HG03354 (cell line): ENCODE data around the gene ZNF771.
A peak's percentile ranks its signal among the peaks of the same experiment; 100 is the strongest.

Source experiments
- ATAC-seq: cut with Tn5 transposase; IDR thresholded peaks from one replicate; pipeline ENCODE4 v1.9.1; 2021; ENCODE audit warnings: mild to moderate bottlenecking; ENCODE audit not compliant: unreplicated experiment, poor library complexity, severe bottlenecking

The ZNF771 gene

DNA sequence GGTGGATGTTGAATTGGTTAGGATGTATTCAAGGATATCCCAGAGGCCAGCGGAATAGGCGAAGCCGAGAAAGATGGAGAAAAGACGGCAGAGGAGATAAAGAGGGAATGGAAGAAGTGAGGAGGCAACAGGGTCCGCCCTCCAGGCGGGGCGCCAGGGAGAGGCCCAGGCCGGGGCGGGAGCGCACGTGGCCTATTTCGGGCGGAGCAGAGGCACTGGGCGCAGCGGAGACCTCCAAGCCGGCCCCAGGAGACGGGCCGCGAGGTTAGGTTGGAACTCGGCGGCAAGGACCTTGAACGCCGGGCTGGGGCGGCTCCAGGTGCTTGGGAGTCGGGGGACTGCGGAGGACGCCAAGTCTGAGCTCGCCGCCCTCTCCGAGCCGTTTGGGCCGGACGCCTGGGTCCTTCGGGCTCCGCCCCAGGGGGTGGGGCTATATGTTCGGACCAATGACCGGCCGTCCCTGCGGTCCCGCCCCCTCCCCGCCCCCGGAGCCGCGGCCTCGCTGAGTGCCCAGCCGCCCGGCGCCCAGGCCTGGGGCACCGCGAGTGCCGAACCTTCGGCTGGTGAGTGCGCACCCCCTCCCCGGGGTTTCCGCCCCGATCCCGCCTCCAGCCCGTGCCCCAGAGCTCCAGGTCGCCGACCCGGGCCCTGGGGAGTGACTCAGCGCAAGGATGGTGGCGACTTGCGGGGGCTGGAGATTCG, at the start of gene ZNF771:
TSS of gene ZNF771 (plus strand) at position 505 of the 702 bp plus-strand sequence. CDS start 448 bp downstream, outside the sequence.
- ATAC-seq, result peak; percentile 72

DNA sequence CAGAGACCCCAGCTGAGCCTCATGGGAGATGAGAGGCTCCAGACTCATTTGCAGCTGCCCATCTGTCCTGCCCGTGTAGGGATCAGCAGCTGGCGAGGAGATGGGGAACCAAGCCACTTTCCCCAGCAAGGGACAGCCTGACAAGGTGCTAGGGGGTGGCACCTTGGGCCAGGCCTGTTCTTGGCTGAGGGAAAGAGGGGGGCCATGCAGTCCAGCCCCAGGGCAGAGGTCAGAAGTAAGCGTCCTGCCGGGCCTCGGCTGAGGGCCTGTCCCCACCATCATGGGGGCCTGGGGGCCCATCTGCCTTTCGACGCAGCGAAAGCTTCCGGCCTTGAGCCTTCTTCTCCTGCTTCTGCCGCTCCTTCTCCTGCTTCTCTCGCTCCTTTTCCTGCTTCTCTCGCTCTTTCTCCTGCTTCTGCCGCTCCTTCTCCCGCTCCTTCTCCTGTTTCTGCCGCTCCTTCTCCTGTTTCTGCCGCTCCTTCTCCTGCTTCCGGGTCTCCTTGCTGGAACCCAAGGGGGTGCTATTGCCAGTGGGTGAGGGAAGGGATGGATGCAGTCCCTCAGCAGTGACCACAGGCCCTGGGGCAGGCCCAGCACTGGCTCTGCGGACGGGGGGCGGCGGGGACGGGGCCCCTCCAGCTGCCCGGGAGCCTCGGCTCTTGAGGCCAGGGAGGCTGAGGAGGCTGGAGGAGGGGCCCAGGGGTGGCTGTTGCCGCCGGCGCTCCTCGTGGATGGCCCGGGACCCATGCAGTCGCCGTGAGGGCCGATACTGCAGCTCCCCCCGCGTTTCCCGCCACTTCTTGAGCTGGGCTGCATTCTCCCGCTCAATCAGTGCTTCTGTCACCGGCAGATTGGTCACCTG, 49.5 kb upstream of the ZNF771 start:
- no peak for ATAC-seq

GRCh38 chr16:30358577-30358936, 48.8 kb upstream of the ZNF771 start:
- no peak for ATAC-seq

- ATAC-seq, result no peak
Measured at GRCh38 chr16:30358990-30359870, 48.2 kb upstream of the ZNF771 start.

DNA sequence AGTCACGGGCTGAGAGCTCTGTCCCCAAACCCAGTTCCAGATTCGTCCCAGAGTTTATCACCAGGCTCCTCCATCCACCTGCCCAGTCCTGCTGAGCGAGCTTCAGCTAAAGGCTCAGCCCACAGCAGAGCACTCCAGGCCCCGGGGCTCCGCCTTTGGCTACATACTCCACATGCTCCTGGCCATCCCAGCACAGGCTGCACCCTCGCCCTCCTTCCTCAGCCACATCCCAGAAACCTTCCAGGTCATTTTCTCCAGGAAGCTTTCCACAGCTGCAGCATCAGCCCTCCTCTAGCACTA, 47.6 kb upstream of the ZNF771 start:
- ATAC-seq, result no peak

DNA sequence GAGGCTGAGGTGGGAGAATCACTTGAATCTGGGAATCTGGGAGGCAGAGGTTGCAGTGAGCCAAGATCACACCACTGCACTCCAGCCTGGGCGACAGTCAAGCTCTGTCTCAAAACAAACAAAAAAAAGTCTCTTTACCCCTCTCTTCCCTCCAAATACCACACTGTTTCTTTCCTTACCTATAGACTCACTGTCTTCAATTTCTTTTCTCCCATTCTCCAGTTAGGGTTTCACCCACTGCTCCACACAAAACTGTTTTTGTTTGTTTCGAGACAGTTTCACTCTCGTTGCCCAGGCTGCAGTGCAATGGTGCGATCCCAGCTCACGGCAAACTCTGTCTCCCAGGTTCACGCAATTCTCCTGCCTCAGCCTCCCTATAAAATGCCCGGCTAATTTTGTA, 46.2 kb upstream of the ZNF771 start:
- ATAC-seq, result no peak

DNA sequence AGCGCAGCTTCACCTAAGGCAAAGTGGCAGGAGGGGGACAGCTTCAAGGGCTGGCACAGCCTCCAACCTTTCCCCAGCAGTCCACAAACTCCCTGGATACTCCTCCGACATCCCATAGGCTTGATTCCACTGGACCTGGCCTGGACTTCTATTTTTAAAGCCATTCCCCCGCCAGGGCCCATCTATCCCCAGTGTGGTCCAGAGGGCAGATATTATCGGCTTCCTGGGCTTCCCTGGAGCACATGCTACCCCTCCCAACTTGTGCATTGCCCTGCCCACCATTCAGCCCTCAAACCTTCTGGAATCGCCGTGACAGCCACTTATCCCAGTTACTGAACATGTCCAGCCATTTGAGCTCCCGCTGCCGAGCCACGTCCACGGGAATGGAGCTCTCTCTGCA, 42.2 kb upstream of the ZNF771 start:
- ATAC-seq, result no peak

DNA sequence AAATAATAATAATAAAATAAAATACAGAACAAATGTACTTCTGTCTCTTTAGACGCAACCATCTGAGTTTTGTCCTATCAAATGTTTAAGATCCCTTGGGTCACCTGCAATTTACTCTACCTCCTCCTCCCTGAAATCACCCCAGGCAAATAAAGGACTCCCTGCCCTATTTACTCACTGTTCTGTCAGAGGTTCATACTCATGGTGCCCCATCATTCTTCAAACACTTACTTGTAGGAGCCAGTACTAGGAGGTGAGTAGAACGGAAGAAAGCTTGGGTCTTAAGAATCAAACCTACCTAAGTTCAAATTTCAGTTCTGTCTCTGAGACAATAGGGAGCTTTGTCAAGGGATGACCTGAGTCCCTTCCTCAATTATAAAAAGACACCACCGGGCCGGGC, 40.9 kb upstream of the ZNF771 start:
- ATAC-seq, result no peak

- ATAC-seq, result no peak
Measured at GRCh38 chr16:30367349-30368009, 39.9 kb upstream of the ZNF771 start.

- ATAC-seq, result no peak
Measured at GRCh38 chr16:30368122-30368791, 39.1 kb upstream of the ZNF771 start.

- no peak for ATAC-seq
Measured at GRCh38 chr16:30368792-30369090, 38.7 kb upstream of the ZNF771 start.

DNA sequence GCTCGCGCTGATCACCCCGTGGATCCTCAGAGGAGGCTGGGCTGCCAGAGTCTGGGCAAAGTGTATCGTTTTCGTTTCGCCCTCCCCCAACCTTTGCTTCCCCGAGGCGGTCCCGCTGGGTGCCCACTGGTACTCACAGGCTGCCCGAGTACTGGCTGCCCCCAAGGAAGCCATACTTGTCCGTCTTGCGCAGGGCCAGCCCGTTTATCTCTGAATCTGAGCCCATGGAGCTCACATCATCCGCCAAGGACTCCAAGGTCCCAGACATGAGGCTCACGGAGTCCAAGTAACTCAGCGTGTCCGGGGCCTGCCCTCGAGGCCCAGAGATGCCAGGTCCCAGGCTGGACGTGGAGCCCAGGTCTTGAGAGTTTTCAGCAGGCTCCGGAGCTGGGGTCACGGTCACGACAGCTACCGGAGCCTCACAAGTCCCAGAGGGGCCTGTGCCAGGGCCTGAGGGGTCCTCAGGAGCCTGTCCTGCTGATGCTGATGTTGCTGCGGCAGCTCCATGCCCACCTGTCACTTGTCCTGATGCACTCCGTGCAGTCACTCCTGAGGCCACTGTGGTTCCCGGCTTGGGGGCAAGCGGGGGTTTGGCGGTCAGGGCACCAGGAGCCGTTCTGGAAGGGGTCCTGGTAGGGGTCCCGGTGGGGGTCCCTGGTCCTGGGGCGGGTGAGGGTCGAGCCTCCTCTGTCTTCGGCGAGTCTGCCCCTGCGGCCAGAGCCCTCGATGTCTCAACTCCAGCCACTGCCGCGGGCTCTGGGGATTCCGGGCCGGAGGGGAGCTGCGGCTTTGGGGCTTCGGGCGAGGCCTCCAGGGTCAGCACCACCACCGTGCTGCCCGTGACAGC, 38.1 kb upstream of the ZNF771 start:
- no peak for ATAC-seq

DNA sequence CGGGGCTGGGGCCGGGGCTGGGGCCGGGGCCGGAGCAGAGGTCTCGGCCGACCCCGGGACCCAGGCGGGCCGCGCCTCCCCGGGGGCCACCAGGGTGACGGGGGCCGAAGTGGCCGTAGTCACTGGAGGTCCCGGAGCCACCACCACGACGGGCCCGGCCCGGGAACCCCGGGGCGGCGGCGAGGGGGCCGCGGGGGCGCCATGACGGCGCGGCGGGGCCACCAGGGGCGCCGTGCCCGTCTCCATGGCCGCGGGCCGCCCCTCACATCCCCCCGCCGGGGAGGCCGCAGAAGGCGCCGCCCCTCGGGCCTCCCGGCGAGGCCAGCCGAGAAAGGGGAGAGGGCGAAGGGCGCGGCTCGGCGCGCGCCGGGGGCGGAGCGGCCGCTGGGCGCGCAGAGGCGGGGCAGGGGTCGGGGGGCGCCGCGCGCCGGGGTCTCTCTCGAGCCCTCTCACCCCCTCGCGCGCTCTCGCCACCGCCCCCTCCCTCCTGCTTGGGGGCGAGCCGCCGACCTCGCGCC, 37.4 kb upstream of the ZNF771 start:
- ATAC-seq, result peak; percentile 16

- peak; percentile 79 for ATAC-seq
Measured at GRCh38 chr16:30370456-30371247, 36.8 kb upstream of the ZNF771 start, which contains the start of gene TBC1D10B. TBC1D10B (minus strand) TSS chr16:30370494; CDS start chr16:30370183, 311 bp downstream.

DNA sequence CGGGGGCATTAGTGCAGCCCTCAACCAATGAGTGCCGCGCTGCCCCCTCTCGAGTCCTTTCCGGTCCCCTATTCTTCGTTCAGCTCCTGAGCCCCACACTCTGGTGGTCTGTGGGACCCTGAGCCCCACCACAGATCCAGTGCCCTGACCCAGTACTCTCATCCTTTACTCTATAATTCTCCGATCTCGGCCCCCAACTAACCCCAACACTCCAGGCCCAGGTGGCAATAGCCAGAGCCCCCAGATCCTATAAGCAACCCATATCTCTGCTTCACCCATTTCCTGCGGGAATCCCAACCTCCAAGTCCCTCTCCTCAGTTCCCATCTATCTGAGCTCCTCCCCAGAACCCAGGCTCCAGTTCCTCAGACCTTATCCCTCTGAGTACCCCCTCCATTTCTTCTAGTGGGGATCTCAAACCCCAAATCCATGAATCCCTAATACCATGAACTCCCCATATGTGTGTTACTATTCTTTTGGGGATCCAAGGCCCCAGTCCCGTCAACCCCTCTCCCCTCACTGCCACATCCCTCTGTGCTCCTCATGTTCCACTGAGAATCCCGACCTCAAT, 36.1 kb upstream of the ZNF771 start:
- ATAC-seq, result no peak

DNA sequence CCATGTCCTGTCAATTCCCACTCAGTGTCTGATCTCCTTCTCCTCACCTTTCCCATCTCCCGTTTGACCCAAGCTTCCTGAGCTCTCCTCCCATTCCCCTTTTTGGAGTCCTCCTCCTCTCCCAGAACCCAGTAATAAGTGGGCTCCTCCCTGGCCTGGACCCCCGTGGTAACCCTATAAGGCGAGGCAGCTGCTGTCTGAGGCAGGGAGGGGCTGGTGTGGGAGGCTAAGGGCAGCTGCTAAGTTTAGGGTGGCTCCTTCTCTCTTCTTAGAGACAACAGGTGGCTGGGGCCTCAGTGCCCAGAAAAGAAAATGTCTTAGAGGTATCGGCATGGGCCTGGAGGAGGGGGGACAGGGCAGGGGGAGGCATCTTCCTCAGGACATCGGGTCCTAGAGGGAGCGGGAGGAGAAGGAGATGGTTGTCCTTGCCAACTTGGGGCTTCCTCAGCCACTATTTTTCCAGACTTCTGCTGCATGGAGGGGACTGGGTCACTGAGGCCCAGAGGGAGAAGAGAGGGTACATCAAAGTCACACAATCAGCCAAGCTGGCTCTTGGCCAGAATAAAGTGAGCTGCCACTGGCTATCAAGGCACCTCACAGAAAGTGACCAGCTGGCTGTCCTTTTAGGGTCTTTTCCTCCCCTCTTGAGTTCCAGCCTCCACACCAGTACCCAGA, 35.2 kb upstream of the ZNF771 start:
- no peak for ATAC-seq

- ATAC-seq, result no peak
Measured at GRCh38 chr16:30372725-30373124, 34.7 kb upstream of the ZNF771 start.
